ENCODE measurements around the gene VSIR.

DNA sequence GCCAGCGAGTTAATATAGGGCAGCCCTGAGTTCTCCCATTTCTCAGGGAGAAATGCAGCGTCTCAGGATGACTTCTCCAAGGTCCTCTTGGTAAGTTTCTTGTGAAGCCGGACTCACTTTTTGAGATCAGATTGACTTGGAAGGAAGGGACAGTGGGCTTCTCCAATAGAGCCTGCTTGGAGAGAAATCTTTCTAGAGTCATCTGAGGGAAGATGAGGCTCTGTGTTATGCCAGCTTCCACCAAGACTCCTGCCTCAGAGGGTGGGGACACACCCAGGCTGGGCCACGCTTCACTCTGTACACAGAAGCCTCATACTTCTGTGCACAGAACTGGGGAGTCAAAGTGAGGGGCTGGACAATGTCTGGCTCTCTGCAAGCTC, 59.3 kb downstream of the VSIR start:
- TF ChIP-seq, protein P1, sequence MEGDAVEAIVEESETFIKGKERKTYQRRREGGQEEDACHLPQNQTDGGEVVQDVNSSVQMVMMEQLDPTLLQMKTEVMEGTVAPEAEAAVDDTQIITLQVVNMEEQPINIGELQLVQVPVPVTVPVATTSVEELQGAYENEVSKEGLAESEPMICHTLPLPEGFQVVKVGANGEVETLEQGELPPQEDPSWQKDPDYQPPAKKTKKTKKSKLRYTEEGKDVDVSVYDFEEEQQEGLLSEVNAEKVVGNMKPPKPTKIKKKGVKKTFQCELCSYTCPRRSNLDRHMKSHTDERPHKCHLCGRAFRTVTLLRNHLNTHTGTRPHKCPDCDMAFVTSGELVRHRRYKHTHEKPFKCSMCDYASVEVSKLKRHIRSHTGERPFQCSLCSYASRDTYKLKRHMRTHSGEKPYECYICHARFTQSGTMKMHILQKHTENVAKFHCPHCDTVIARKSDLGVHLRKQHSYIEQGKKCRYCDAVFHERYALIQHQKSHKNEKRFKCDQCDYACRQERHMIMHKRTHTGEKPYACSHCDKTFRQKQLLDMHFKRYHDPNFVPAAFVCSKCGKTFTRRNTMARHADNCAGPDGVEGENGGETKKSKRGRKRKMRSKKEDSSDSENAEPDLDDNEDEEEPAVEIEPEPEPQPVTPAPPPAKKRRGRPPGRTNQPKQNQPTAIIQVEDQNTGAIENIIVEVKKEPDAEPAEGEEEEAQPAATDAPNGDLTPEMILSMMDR (IDR thresholded peaks at IDR 0.05) = no peak
- no peak for TF ChIP-seq POLR2A (IDR thresholded peaks at IDR 0.05)
